ENCODE data around the gene TFAP2C. TPM values are rescaled to one million over a fixed set of nuclear protein-coding genes. Genes with fewer than 3 reads are reported as not detected.

TFAP2C gene
- total and polyA plus RNA-seq, 10 of the 15 experiments (the other 5 are each of a cell fraction or from before 2014, with no cell fraction given) = 0.49 TPM; not detected in 9

- RAD21 ChIA-PET (ENCODE audit: unreplicated experiment) = no interaction called here
- no peaks in the 10 kb centered on the region for H3K36me3 ChIP-seq (ENCODE audit: control insufficient read depth in 2 of 2, insufficient read depth in 2 of 2, low read length in 1 of 2)
- H4K20me1 ChIP-seq (ENCODE audit: control insufficient read depth, insufficient read depth) = no peaks in the 10 kb centered on the region
- SMC1A ChIA-PET (ENCODE audit: uncharacterized antibody, unreplicated experiment) = no interaction called here
- H3K4me2 ChIP-seq (ENCODE audit: control insufficient read depth, insufficient read depth) = no peak overlapping the region
- no peak for FAIRE-seq
- no peak for ATAC-seq
- DNase-seq (ENCODE audit: low read depth, low spot score) = no peak
- no peaks in the 10 kb centered on the region for H3K27me3 ChIP-seq (replicated peaks in 1 of 2; ENCODE audit: control insufficient read depth in 2 of 2, insufficient read depth in 2 of 2, low read length in 1 of 2)
- no peak overlapping the region for H3K27ac ChIP-seq (ENCODE audit: control insufficient read depth, insufficient read depth)
- no peak overlapping the region for H3K4me3 ChIP-seq
- H3K9ac ChIP-seq (ENCODE audit: control insufficient read depth, insufficient read depth, low read length) = no peak overlapping the region
- intact Hi-C loops (cut with micrococcal nuclease; ENCODE audit: unreplicated experiment) = no loop called here
- no peaks in the 10 kb centered on the region for H3K4me1 ChIP-seq (ENCODE audit: control insufficient read depth, insufficient read depth, low read length)
- no peaks in the 10 kb centered on the region for H3K9me3 ChIP-seq (replicated peaks; ENCODE audit: control insufficient read depth, insufficient read depth, low read length)
- no peaks in the 10 kb centered on the region for H3K79me2 ChIP-seq (ENCODE audit: control insufficient read depth, insufficient read depth, low read length)
- CTCF ChIA-PET = no interaction called here
- 36% methylated on average over 12 of the region's 12 CpGs for WGBS (ENCODE audit: insufficient coverage, insufficient replicate concordance, low lambda C conversion rate, missing lambda C conversion rate)
- BruUV-seq (replicated peaks) = no TSS peak
- POLR2A ChIA-PET = interaction anchor here (0.5 kb wide), 1 partner anchor 10 kb away, joined by 4 read pairs; no protein-coding TSS in a partner anchor
- H2AFZ ChIP-seq (ENCODE audit: control insufficient read depth, low read depth, low read length) = no peak overlapping the region
- in situ Hi-C loops (cut with MboI) = no loop called here
- no peak for TF ChIP-seq PRDM15 (CRISPR knock-in tag; IDR thresholded peaks at IDR 0.05)
- TF ChIP-seq MTA3 (IDR thresholded peaks at IDR 0.05; ENCODE audit: borderline replicate concordance, low read length) = no peak
- TF ChIP-seq PBX3 (IDR thresholded peaks at IDR 0.05; ENCODE audit: insufficient replicate concordance, low read depth, low read length) = no peak
- TF ChIP-seq WRNIP1 (IDR thresholded peaks at IDR 0.05; ENCODE audit: borderline replicate concordance, low read depth, low read length) = no peak
- no peak for TF ChIP-seq ZNF592 (IDR thresholded peaks at IDR 0.05)
- TF ChIP-seq FOXK2 (IDR thresholded peaks at IDR 0.05) = no peak
- no peak for TF ChIP-seq ZNF217 (IDR thresholded peaks at IDR 0.05)
- no peak for TF ChIP-seq E4F1 (IDR thresholded peaks at IDR 0.05; ENCODE audit: borderline replicate concordance, partially characterized antibody)
Measured at GRCh38 chr20:56665806-56666205, 36.7 kb downstream of the TFAP2C start.

Data from GM12878 (cell line).